ENCODE data around the gene SIAH3.

The SIAH3 gene

DNA sequence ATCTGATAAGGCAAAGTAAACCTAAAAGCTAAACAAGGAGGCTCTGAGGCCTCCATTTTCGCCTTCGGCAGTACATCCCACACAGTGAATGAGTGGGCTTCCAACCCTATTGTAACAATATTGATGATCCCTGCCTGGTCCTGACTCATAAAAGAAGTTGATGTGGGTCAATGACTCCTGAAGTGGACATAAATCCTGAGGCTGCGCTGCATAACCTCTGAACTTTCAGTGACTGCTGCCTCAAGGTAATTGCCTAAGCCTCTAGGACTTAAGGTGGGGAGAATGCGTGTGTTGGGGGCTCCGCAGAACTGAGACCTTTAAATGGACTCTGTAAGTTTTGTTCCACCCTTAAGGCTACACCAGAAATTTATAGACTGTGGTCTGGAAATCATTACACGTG, 42.6 kb downstream of the SIAH3 start:
- Histone ChIP-seq H3K27me3 (ENCODE audit: control insufficient read depth, insufficient read depth, low read length, poor library complexity, severe bottlenecking) (no peaks in the 10 kb centered on the region), H3K27ac (ENCODE audit: insufficient read depth, low read depth, low read length, poor library complexity, severe bottlenecking) (no peak overlapping the region), H3K4me1 (ENCODE audit: control insufficient read depth, insufficient read depth, low read length) (peaks cover 3% of the 10 kb centered on the region), H3K36me3 (ENCODE audit: control insufficient read depth, insufficient read depth, low read length) (no peaks in the 10 kb centered on the region), H3K9me3 (ENCODE audit: control insufficient read depth, low read length) (no peaks in the 10 kb centered on the region), H3K4me3 (ENCODE audit: insufficient read depth, low read depth, low read length) (no peak overlapping the region)
- 94 to 95% methylated on average over 6 of the region's 6 CpGs for WGBS, 2 experiments

DNA sequence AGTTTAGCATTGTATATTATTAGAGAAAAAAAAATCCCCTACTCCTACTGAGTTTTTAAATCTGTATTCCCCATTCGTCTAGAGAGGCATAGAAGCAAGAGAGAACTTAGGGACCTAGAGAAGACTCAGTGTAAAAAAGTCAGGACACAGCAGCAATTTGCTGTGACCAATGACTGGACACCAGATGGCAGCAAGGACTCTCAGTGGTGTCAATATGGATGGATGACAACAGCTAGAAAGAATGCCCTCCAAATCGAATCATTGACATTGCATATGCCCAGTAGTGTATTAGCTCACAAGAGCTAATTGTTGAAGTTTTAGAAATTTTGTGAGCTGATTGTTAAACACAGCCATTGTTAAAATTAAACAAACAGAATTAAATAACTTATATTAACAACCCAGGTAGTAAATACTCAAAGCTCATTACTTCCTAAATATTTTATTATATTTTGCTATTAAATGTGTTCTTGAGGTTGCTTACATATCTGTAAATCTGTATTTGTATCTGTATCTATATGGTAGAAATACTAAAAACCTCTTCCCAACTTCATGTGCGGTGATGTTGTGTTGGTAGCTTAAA, 43.9 kb downstream of the SIAH3 start:
- Histone ChIP-seq H3K27ac (ENCODE audit: insufficient read depth, low read depth, low read length, poor library complexity, severe bottlenecking) (no peak overlapping the region), H3K27me3 (ENCODE audit: control insufficient read depth, insufficient read depth, low read length, poor library complexity, severe bottlenecking) (no peaks in the 10 kb centered on the region), H3K4me1 (ENCODE audit: control insufficient read depth, insufficient read depth, low read length) (peaks cover 3% of the 10 kb centered on the region), H3K9me3 (ENCODE audit: control insufficient read depth, low read length) (no peaks in the 10 kb centered on the region), H3K4me3 (ENCODE audit: insufficient read depth, low read depth, low read length) (no peak overlapping the region), H3K36me3 (ENCODE audit: control insufficient read depth, insufficient read depth, low read length) (no peaks in the 10 kb centered on the region)
- WGBS, 2 experiments, result 69 to 74% methylated on average over 3 of the region's 3 CpGs

DNA sequence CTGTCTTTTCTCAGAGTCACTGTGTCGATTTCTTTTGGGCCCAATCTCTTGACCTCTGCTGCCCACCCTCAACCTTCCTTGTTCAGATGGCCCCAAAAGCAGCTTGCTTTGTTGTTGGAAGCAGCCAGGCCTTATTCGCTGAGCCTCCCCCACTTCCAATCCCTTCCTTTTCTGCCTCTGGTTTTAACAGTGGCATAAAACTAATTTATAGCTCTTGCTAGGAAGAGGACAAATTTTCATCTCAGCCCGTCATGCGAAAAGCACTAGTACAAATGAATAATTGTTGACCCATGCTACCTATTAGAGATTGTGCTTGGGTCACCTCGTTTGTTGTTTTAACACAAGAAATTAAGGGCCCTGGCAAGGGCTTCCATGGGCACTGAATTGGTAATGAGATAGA, 51.1 kb downstream of the SIAH3 start:
- H3K36me3 ChIP-seq (ENCODE audit: control insufficient read depth, insufficient read depth, low read length), result no peaks in the 10 kb centered on the region
- peaks cover 16% of the 10 kb centered on the region for H3K4me1 ChIP-seq (ENCODE audit: control insufficient read depth, insufficient read depth, low read length)
- no peak overlapping the region for H3K4me3 ChIP-seq (ENCODE audit: insufficient read depth, low read depth, low read length)
- 83 to 86% methylated on average over 5 of the region's 5 CpGs for WGBS, 2 experiments
- no peaks in the 10 kb centered on the region for H3K9me3 ChIP-seq (ENCODE audit: control insufficient read depth, low read length)
- no peaks in the 10 kb centered on the region for H3K27me3 ChIP-seq (ENCODE audit: control insufficient read depth, insufficient read depth, low read length, poor library complexity, severe bottlenecking)
- H3K27ac ChIP-seq (ENCODE audit: insufficient read depth, low read depth, low read length, poor library complexity, severe bottlenecking), result no peak overlapping the region

DNA sequence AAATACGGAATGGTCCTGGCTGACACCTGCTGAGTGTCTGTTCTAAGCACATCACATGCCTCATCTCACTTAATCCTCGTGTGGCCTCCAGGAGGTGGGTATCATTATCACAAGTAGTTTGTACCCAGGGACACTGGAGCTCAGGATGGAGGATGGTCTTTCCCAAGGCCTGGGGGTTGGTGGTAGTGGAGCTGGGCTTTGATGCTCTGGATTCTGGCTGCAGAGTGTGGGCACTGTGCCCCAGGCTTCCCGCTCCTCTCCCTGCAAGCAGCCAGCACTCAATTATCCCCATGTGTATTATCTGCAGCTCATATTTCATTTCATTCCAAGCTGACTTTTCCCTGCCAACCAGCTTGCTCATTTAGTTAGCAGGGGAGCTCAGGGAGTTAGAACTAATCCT, 52.1 kb downstream of the SIAH3 start:
- 84 to 87% methylated on average over 3 of the region's 3 CpGs for WGBS, 2 experiments
- peaks cover 16% of the 10 kb centered on the region for H3K4me1 ChIP-seq (ENCODE audit: control insufficient read depth, insufficient read depth, low read length)
- no peak overlapping the region for H3K27ac ChIP-seq (ENCODE audit: insufficient read depth, low read depth, low read length, poor library complexity, severe bottlenecking)
- no peak overlapping the region for H3K4me3 ChIP-seq (ENCODE audit: insufficient read depth, low read depth, low read length)
- no peaks in the 10 kb centered on the region for H3K27me3 ChIP-seq (ENCODE audit: control insufficient read depth, insufficient read depth, low read length, poor library complexity, severe bottlenecking)
- no peaks in the 10 kb centered on the region for H3K9me3 ChIP-seq (ENCODE audit: control insufficient read depth, low read length)
- H3K36me3 ChIP-seq (ENCODE audit: control insufficient read depth, insufficient read depth, low read length), result no peaks in the 10 kb centered on the region

DNA sequence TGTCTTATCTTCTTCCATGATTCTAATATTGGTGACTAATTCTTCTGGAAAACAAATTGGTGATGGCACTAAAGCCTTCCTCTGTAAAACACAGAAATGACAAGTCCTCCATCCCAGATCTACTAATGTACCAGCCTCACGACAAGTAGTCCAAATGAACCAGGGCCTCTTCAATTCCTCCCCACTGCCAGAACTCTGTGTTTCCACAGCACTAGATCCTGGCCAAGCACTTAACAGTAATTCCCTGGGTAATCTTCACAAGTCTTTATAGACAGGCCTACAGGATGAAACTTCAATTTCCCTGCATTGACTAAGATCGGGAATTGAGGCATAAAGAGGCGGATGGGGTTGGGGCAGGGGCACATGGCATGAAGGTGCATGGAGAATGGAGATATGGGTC, 52.7 kb downstream of the SIAH3 start:
- Histone ChIP-seq H3K4me3 (ENCODE audit: insufficient read depth, low read depth, low read length) (no peak overlapping the region), H3K27ac (ENCODE audit: insufficient read depth, low read depth, low read length, poor library complexity, severe bottlenecking) (no peak overlapping the region), H3K27me3 (ENCODE audit: control insufficient read depth, insufficient read depth, low read length, poor library complexity, severe bottlenecking) (no peaks in the 10 kb centered on the region), H3K4me1 (ENCODE audit: control insufficient read depth, insufficient read depth, low read length) (peaks cover 16% of the 10 kb centered on the region), H3K9me3 (ENCODE audit: control insufficient read depth, low read length) (no peaks in the 10 kb centered on the region), H3K36me3 (ENCODE audit: control insufficient read depth, insufficient read depth, low read length) (no peaks in the 10 kb centered on the region)
- 88 to 95% methylated on average over 3 of the region's 3 CpGs for WGBS, 2 experiments

DNA sequence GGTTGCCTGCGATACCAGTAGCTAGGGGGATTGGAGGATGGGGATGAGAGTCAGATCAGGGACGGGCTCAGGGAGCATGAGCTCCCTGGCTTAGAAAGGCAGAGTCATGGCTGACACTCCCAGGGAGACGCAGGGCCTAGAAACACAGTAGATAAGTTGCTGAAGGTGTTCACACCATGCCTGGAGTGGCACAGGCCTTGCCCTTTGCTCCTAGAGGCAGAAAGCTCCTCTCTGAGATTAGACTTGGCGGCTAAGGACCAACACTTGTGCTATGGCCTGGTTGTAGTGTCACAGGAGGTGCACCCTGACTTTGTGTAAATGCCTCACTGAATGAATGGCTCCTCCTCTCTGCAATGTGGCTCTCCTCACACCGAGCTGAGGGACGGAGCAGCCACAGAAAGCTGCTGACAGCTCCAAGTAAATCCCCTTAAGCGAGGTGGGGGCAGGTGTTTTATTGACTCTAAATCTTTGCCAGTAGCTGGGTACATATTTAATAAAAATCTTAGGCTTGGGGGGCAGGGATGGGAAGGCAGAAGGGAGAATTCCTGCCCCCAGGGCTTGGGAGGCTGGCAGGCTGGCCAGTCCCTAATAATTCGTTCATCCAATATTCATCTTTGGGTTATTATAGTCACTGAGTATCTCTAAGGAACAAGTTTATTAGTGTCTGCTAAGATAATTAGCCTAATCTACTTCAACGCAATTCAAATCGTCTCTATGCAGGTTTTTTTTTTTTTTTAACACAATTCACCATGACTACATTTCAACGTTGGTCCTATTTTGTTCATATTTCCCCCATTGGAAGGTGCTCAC, 54.9 kb downstream of the SIAH3 start:
- Histone ChIP-seq H3K4me1 (ENCODE audit: control insufficient read depth, insufficient read depth, low read length) (peaks cover 16% of the 10 kb centered on the region), H3K9me3 (ENCODE audit: control insufficient read depth, low read length) (no peaks in the 10 kb centered on the region), H3K36me3 (ENCODE audit: control insufficient read depth, insufficient read depth, low read length) (no peaks in the 10 kb centered on the region), H3K27ac (ENCODE audit: insufficient read depth, low read depth, low read length, poor library complexity, severe bottlenecking) (no peak overlapping the region), H3K4me3 (ENCODE audit: insufficient read depth, low read depth, low read length) (no peak overlapping the region), H3K27me3 (ENCODE audit: control insufficient read depth, insufficient read depth, low read length, poor library complexity, severe bottlenecking) (no peaks in the 10 kb centered on the region)
- 78% methylated on average over 11 of the region's 11 CpGs for WGBS, 2 experiments

DNA sequence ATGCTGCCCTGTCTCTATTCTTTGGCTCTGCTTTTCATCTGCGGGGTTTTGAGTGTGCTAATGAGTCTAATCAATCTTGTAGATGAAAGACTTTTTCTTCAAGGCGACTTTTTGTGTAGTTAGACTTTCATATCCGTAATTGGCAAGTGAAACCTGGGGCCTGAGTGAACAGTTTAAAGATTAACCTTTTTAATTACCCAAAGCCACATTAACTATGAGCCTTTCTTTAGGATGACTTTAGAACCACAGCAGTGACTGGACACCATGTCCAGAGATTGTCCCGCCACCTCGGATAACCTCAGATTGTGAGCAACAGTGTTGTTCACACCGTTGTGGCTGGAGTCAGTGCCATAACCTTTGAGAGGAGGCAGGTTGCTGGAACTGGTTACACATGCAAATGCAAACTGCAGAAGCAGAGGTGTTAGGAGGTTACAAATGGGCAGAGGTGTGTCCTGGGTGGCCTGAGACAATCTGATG, 58.7 kb downstream of the SIAH3 start:
- Histone ChIP-seq H3K27ac (ENCODE audit: insufficient read depth, low read depth, low read length, poor library complexity, severe bottlenecking) (no peak overlapping the region), H3K4me3 (ENCODE audit: insufficient read depth, low read depth, low read length) (no peak overlapping the region), H3K36me3 (ENCODE audit: control insufficient read depth, insufficient read depth, low read length) (no peaks in the 10 kb centered on the region), H3K4me1 (ENCODE audit: control insufficient read depth, insufficient read depth, low read length) (peaks cover 8% of the 10 kb centered on the region), H3K9me3 (ENCODE audit: control insufficient read depth, low read length) (no peaks in the 10 kb centered on the region), H3K27me3 (ENCODE audit: control insufficient read depth, insufficient read depth, low read length, poor library complexity, severe bottlenecking) (no peaks in the 10 kb centered on the region)
- 92 to 96% methylated on average over 6 of the region's 6 CpGs for WGBS, 2 experiments

DNA sequence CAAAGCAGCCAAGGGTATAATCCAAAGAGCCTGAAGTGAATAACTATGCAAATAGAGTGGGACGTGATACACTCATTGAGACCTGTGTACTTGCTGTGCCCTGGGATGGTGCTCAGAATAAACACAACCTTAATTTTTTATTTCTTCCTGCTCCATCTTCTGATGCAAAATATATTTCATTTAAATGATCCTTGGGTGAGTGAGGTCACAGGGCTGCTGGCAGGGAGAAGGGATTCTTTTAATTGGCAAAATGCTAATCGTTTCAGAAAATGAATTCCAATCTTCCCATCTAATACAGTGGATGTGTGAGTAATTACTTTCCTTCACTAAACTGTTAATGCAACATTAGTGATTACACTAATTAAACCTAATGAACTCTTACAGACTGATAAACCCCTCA, 63.5 kb downstream of the SIAH3 start:
- Histone ChIP-seq H3K36me3 (ENCODE audit: control insufficient read depth, insufficient read depth, low read length) (no peaks in the 10 kb centered on the region), H3K27ac (ENCODE audit: insufficient read depth, low read depth, low read length, poor library complexity, severe bottlenecking) (no peak overlapping the region), H3K4me3 (ENCODE audit: insufficient read depth, low read depth, low read length) (no peak overlapping the region), H3K27me3 (ENCODE audit: control insufficient read depth, insufficient read depth, low read length, poor library complexity, severe bottlenecking) (no peaks in the 10 kb centered on the region), H3K4me1 (ENCODE audit: control insufficient read depth, insufficient read depth, low read length) (no peaks in the 10 kb centered on the region), H3K9me3 (ENCODE audit: control insufficient read depth, low read length) (no peaks in the 10 kb centered on the region)
- WGBS, 2 experiments, result 84 to 93% methylated on average over 1 to 2 of the region's 2 CpGs

DNA sequence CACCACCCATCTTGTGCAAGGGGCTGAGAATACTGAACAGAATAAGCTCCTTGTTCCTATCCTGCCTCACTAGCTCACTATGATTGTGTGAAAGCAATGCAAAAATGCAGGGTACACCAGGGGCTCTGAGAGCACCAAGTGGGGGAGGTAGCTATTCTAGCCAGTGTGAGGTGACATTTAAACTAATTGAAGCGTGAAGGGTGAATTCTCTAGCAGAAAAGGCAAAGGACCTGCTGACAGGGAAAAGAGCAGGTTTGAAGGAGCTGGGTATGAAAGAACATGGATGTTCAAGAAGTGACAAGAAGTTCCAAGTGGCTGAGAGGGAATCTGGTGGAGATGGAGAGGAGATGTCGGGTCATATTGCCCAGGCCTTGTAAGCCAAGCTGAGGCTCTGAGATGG, 64.2 kb downstream of the SIAH3 start:
- Histone ChIP-seq H3K27ac (ENCODE audit: insufficient read depth, low read depth, low read length, poor library complexity, severe bottlenecking) (no peak overlapping the region), H3K9me3 (ENCODE audit: control insufficient read depth, low read length) (no peaks in the 10 kb centered on the region), H3K36me3 (ENCODE audit: control insufficient read depth, insufficient read depth, low read length) (no peaks in the 10 kb centered on the region), H3K27me3 (ENCODE audit: control insufficient read depth, insufficient read depth, low read length, poor library complexity, severe bottlenecking) (no peaks in the 10 kb centered on the region), H3K4me3 (ENCODE audit: insufficient read depth, low read depth, low read length) (no peak overlapping the region), H3K4me1 (ENCODE audit: control insufficient read depth, insufficient read depth, low read length) (no peaks in the 10 kb centered on the region)
- 93 to 97% methylated on average over 2 of the region's 2 CpGs for WGBS, 2 experiments

DNA sequence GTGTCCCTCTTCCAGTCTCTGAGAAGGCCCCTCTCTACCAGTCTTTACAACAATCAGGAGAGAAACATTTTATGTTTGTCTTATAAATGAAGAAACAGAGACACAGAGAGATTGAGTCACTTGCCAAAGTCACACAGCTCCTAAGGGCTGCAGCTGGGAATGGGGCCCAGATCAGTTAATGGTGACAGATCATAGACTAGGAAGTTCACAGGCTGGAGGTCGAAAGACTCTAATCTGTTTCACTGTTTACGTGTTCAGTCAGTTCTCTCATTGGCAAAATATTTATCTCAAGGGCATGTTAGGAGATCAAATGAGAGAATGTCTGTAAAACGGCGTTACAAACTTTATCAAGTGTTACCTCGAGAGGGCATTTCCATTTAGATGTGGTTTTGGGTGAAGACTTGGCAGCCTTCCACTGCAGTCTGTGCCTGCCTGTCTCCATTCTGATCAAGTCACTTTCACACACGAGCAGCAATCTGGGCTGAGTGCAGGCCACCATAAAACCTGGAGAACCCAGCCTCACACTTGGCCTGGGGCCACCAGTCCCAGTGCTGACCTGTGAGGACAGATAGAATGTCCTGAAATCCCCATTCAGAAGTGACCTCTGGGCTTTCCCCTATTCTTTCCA, 65.1 kb downstream of the SIAH3 start:
- no peak overlapping the region for H3K27ac ChIP-seq (ENCODE audit: insufficient read depth, low read depth, low read length, poor library complexity, severe bottlenecking)
- H3K36me3 ChIP-seq (ENCODE audit: control insufficient read depth, insufficient read depth, low read length), result no peaks in the 10 kb centered on the region
- H3K9me3 ChIP-seq (ENCODE audit: control insufficient read depth, low read length), result no peaks in the 10 kb centered on the region
- H3K27me3 ChIP-seq (ENCODE audit: control insufficient read depth, insufficient read depth, low read length, poor library complexity, severe bottlenecking), result no peaks in the 10 kb centered on the region
- no peaks in the 10 kb centered on the region for H3K4me1 ChIP-seq (ENCODE audit: control insufficient read depth, insufficient read depth, low read length)
- 88 to 89% methylated on average over 6 of the region's 6 CpGs for WGBS, 2 experiments
- H3K4me3 ChIP-seq (ENCODE audit: insufficient read depth, low read depth, low read length), result no peak overlapping the region
